Diencephalon (tissue), 1 donor: ENCODE data around the gene POP5. TPM values are rescaled to one million over a fixed set of nuclear protein-coding genes. Genes with fewer than 3 reads are reported as not detected.

Source experiments
- total RNA-seq: library from RNA; depleted of rRNA; stranded (reverse); fragments of >200 nt; gene quantifications from one replicate; pipeline ENCODE4 v1.2.3, GENCODE V29; 2014

Gene POP5, protein sequence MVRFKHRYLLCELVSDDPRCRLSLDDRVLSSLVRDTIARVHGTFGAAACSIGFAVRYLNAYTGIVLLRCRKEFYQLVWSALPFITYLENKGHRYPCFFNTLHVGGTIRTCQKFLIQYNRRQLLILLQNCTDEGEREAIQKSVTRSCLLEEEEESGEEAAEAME
- 23.8 TPM for total RNA-seq

GRCh38 chr12:120580787-120581723 lies at the start of gene POP5:
Gene POP5, minus strand, starts transcription at chr12:120581402. Its CDS starts 40 bp downstream, at chr12:120581362.

GRCh38 chr12:120534203-120534702 lies 46.9 kb downstream of the POP5 start, which contains the start of gene RNF10:
Gene RNF10, plus strand, starts transcription at chr12:120534356. Its CDS starts 456 bp downstream, at chr12:120534812.

GRCh38 chr12:120528861-120529525 lies 52.2 kb downstream of the POP5 start, which contains the start of gene COQ5:
Gene COQ5, minus strand, starts transcription at chr12:120529158. Its CDS starts 17 bp downstream, at chr12:120529141.

Other genes starting within 250 kb of the POP5 start
- gene MSI1, start 212.2 kb downstream of the POP5 start, total RNA-seq, result 10.1 TPM
- gene COX6A1, start 143.3 kb downstream of the POP5 start, total RNA-seq, result 573 TPM
- gene TRIAP1, start 135.0 kb downstream of the POP5 start, total RNA-seq, result 11.8 TPM
- 35.1 TPM for gene GATC, start 135.0 kb downstream of the POP5 start, total RNA-seq
- gene SRSF9, start 111.7 kb downstream of the POP5 start, total RNA-seq, result 112 TPM
- 303 TPM for gene DYNLL1, start 85.3 kb downstream of the POP5 start, total RNA-seq
- 30.9 TPM for gene COQ5, start 52.2 kb downstream of the POP5 start, total RNA-seq
- 144 TPM for gene RNF10, start 47.0 kb downstream of the POP5 start, total RNA-seq
- gene CABP1, start 59.2 kb upstream of the POP5 start, total RNA-seq, result 3.2 TPM
- gene MLEC, start 105.7 kb upstream of the POP5 start, total RNA-seq, result 66.0 TPM
- 28.4 TPM for gene UNC119B, start 129.1 kb upstream of the POP5 start, total RNA-seq
- 5.8 TPM for gene ACADS, start 144.4 kb upstream of the POP5 start, total RNA-seq